HG03432 (cell line): Measurements from ENCODE around the gene PRIMA1.

Source experiments
- ATAC-seq: cut with Tn5 transposase; IDR thresholded peaks from one replicate; pipeline ENCODE4 v1.9.1; 2021; ENCODE audit warnings: mild to moderate bottlenecking, moderate library complexity; ENCODE audit not compliant: unreplicated experiment

Gene PRIMA1

GRCh38 chr14:93759719-93760307 is 28.5 kb downstream of the PRIMA1 start:
- ATAC-seq: no peak

GRCh38 chr14:93757206-93757605 is 31.1 kb downstream of the PRIMA1 start:
- ATAC-seq: no peak

- ATAC-seq: no peak
Observed at GRCh38 chr14:93753647-93754046, 34.6 kb downstream of the PRIMA1 start.

GRCh38 chr14:93752980-93753561 is 35.2 kb downstream of the PRIMA1 start:
- no peak for ATAC-seq

GRCh38 chr14:93751946-93752655 is 36.2 kb downstream of the PRIMA1 start:
- no peak for ATAC-seq

GRCh38 chr14:93749076-93749420 is 39.2 kb downstream of the PRIMA1 start:
- ATAC-seq: no peak

GRCh38 chr14:93748208-93749075 is 39.8 kb downstream of the PRIMA1 start:
- no peak for ATAC-seq

- no peak for ATAC-seq
Observed at GRCh38 chr14:93747560-93747959, 40.7 kb downstream of the PRIMA1 start.

GRCh38 chr14:93747102-93747501 is 41.2 kb downstream of the PRIMA1 start:
- no peak for ATAC-seq

GRCh38 chr14:93745603-93746273 is 42.5 kb downstream of the PRIMA1 start:
- no peak for ATAC-seq

GRCh38 chr14:93744876-93745275 is 43.4 kb downstream of the PRIMA1 start:
- ATAC-seq: no peak

GRCh38 chr14:93744176-93744575 is 44.1 kb downstream of the PRIMA1 start:
- ATAC-seq: no peak

GRCh38 chr14:93743270-93744060 is 44.8 kb downstream of the PRIMA1 start:
- ATAC-seq: no peak

GRCh38 chr14:93742761-93743160 is 45.5 kb downstream of the PRIMA1 start:
- ATAC-seq: no peak

GRCh38 chr14:93741556-93742230 is 46.6 kb downstream of the PRIMA1 start:
- ATAC-seq: no peak

GRCh38 chr14:93737634-93738033 is 50.7 kb downstream of the PRIMA1 start:
- ATAC-seq: no peak

GRCh38 chr14:93736378-93737014 is 51.8 kb downstream of the PRIMA1 start:
- ATAC-seq: no peak

GRCh38 chr14:93735206-93735605 is 53.1 kb downstream of the PRIMA1 start:
- no peak for ATAC-seq
